LHCN-M2 (cell line): ENCODE measurements around the gene PRTFDC1. TPM values are rescaled to one million over a fixed set of nuclear protein-coding genes. Genes with fewer than 3 reads are reported as not detected.
"Not testable (repeated sequence)": the region's sequence is repeated elsewhere in the genome, so short reads cannot be mapped to it uniquely, and the experiment has no call there.

Experiments
- DNase-seq: peaks from one replicate; pipeline ENCODE4 v3.0.0-alpha.2; 2012; ENCODE audit warnings: low read depth
- polyA plus RNA-seq: library from polyadenylated mRNA; unstranded; fragments of >200 nt; gene quantifications from one replicate; pipeline ENCODE4 v1.2.1, GENCODE V29; 2012; ENCODE audit warnings: missing spikeins
- total RNA-seq: library from RNA; depleted of rRNA; stranded (reverse); fragments of >200 nt; gene quantifications from 2 replicates; pipeline ENCODE4 v1.2.3, GENCODE V29; 2014; rRNA removed

The PRTFDC1 gene, protein sequence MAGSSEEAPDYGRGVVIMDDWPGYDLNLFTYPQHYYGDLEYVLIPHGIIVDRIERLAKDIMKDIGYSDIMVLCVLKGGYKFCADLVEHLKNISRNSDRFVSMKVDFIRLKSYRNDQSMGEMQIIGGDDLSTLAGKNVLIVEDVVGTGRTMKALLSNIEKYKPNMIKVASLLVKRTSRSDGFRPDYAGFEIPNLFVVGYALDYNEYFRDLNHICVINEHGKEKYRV
- total RNA-seq, result 1.6 and 2.2 TPM in 2 replicates
- polyA plus RNA-seq, result 1.3 TPM

DNA sequence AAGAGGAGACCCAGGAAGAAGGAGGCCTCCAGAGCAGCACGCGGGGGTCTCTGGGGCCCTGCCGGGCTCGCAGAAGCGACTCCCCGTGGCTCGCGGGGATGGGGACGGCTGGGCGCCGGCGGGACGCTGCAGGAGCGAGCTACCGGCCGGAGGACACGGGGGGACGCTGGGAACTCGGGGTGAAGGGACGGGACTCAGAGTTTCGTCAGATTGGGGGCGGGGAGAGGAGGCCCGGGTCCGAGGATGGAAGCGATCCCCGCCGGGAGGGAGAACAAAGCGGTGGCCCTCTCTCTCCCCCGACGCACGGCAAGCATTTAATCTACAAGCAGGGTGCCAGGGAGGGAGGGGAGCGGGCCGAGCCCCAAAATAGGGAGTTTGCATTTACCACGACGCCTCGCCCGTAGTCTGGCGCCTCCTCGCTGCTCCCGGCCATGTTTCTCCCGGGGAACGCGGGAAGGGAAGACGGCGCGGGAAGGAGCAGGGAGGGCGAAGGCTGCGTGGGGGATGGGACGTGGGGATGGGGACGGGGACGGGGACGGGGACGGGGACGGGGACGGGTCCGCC, at the start of gene PRTFDC1:
Gene PRTFDC1, minus strand, starts transcription at position 464 of the 564 bp plus-strand sequence. Its CDS starts 31 bp downstream, at position 433.
- DNase-seq, result no peak

DNA sequence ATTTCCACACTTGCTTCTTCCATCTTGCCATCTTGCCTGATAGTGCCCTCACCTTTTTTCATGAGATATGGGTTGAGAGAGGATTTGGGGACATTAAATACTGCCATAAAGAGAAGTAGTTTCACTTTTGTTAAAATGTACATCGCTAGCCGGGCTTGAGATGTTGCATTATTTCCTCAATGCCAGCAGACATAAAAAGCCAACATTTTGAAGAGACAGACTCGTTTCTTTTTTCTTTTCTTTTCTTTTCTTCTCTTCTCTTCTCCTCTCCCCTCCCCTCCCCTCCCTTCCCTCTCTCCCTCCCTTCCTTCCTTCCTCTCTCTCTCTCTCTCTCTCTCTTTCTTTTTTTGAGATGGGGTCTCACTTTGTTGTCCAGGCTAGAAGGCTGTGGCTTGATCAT, 45.6 kb upstream of the PRTFDC1 start:
- no peak for DNase-seq

DNA sequence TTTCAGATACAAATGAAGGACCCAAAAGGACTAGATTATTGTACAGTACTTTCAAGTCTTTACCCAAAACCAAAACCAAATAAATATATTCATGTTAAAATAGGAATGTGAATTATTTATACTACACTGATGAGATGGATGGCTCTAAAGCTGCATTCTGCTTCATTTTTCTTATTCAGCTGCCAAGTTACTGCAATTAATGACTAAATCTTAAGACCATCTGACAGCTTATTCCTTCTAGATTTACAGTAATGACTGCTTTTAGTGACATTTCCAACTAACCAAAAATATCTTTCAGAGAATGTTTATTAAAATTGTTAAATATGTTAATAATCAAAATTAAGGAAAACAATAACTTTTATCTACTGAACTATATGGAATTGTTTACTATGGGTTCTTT, 42.7 kb upstream of the PRTFDC1 start:
- DNase-seq, result no peak

DNA sequence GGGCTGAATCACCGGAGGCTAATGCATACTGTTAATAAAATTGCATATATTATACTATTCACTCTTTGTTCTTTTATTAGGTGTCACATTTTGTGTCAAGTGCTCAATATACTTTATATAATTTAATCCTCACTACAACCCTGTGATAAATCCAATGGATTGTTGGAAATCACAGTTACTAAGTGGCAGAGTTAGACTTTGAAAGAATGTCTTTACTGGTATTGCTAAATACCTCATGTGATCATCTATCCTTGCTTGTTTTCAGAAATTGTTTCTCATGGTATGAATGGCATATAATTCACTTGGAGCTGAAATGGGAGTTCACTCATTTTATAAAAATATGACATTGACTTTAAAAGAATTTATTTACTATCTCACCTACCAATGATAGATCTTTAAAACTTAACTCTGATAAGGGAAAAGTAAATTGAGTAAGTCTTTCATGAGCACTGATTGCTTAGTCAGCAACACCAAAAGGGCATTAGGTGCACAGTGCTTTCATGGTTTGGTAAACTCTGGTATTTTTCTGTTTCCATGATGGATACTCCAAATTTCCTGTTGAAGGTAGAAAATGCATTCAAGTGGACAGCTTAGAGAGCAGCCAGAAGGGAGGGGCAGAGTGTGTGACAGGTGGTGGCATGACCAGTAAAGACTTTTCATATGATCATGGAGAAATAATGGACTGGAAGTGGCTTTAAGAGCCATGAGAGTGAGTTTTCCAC, 41.0 kb upstream of the PRTFDC1 start:
- no peak for DNase-seq

DNA sequence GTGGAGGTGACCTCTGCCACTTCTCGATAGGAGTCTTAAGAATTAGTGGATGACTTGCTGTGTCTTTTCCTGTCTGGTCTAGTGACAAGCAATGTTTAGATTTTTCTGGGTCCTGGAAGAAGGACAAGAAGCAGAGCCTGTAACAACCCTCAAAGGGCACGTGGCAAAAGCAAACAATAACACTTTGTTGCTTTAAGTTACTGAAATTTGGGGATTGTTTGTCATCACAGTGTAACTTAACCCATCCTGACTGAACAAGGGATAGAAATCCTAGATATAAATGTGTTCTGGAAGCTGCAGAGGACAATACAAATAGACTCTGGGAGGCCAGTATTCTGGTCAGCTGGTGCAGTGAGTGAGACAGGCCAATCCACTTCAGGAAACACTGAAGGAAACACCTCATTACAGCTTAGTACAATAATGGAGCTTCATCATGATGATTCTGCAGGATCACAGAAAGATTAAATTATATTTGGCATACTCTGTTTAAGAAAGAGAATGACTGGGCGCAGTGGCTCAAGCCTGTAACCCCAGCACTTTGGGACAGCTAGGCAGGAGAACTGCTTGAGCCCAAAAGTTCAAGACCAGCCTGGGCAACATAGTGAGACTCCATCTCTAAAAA, 40.2 kb upstream of the PRTFDC1 start:
- DNase-seq, result no peak

DNA sequence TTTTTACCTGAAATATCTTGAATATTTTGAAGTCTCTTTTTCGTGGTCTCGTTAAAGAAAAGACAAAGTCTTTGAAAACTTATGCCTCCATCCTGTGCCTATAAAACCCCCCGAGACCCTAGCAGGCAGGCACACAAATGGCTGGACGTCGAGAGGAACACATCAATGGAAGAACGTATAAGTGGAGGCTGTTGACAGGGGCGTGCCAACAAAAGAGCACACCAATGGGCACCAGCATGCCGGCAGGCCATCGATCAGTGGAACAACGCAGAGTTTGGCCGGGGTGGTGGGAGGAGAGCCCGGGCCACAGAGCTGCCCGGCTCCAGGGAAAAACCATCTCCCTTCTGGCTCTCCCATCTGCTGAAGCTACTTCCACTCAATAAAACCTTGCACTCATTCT, 38.9 kb upstream of the PRTFDC1 start:
- DNase-seq, result no peak

DNA sequence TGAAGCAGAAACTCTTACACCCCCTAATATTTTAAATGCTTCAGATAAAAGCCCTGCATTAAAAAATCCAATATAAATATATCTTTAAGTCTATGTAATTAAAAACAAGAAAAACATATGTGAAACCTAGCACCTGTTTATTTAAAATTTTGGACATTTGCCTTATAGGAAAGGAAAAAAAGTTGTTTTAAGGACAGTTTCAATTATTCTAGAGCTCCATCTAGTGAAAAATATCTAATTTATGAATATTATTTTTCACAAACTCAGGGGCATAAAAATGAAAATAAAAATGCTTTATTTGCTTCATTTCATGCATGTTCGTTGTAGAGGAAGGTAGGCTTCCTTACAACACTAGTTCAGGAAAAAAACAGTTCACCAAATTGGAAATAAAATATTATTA, 37.5 kb upstream of the PRTFDC1 start:
- peak; percentile 8 for DNase-seq

DNA sequence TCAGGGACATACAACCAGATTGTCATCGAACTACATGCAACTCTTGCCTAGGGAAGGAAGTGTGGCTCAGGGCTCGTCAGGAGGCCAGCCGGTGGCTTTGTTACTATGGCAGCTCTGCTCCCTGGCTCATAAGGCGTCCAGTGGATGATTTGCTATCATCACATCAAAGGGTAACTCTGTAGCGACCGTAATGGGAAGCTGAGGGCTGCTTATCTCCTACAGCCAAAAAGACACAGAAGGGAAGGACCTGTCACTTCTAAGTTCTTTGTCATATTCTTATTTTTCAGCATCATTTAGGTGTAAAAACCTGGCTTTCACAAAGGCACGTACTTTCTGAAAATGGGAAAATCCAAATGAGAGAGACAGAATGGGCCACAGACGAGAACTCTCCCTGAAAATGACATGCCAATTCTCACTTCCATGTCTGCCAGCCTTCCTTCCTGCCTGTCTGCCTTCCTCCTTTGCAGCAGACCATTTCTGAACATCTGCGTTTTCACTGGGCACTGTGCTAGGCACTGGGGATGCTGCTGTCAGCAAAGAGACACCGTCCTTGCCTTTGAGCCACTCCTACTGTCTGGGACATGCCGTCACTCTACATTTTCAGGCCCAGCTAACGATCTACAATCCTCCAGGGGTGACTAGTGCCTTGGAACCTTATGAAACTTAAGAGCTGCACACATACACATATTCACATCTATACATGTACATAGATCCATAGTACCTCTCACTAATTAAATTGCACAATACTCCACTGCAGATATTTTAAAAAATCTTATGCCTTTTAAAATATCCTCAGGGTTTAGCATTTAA, 36.6 kb upstream of the PRTFDC1 start:
- DNase-seq, result no peak

DNA sequence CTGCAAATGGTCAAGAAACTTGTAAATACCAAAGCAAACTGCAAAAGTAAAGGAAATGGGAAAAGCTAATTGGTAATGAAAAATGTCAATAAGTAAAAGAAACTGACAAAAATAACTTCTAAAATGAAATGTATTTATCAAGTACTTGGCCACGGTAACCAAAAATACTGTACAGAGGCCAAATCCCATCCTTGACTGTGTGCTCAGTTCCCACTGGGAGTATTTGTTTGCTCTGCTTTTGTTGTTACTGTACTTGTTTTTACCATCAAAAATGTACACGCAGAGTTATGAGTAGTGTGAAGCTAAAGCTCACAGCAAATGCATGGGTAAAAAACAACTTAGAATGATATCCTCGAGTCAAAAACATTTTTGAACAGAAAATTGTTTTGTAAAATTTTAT, 32.5 kb upstream of the PRTFDC1 start:
- peak; percentile 13 for DNase-seq

DNA sequence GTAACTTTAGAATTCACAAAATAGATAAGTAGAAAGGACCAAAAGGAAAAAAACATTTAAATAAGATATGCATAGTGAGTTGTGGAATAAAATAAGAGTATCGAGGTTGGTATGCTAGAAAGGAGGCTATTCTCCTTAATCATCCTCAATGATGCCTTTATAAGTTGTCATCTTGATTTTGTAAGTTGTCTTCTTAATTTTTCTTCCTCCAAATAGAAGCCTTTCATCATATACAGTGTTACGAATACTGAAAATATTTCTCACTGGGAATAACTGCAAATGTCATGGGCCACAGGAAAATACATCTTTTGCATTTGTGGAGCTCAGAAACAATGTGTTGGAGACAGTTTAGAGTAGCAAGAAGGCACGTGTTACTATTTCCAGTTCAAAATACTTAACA, 31.5 kb upstream of the PRTFDC1 start:
- DNase-seq, result no peak

DNA sequence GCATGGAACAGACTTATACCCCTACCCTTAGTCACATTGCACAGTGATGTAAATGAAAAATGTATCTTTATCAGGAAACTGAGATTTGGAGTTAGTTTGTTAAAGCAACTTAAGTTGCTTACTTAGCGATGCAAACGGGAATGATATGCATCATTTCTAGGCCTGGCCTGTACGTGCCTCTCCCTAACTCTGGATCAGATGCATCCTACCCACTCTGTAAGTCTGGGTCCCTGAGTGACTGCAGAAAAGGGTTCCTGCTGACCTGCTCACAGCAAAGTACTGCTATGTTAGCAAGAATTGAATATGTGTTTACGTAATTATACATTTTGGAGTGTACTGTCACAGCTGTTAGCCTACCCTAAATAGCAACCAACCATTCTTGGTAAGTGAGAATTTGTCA, 30.7 kb upstream of the PRTFDC1 start:
- DNase-seq, result no peak

DNA sequence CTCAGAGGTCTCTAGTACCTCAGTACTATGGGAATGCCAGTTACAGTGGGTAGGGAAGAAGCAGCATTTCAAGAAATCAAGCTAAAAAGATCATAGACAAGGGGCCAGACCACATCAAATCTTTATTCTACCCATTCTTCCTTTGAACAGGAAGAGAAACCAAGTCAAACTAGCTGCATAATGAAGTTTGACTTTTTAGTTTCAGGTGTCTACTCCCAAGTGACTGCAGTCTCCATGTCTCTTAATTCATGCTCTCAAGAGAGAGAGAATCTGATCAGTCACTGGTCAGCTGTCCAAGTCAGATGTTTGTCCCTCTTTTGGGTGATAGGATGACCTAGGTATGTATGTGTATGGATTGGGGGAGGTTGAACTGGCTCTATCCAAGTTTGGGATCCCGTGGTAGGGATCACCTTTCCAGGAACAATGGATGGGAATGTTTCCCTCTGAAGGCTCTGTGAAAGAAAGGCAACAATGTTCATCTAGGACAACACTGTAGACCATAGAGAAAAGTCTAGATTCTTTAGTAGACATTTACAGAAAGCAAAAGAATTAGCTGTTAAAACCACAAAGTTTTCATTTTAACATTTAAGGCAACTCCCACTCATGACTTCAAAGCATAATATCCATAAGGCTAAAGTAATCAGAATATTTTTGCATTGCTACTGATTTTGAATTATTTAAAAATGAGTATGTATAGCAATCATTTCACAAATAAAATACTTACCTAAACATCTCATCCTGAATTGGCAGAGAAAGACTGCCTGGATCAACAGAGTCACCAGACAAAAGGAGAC, 30.1 kb upstream of the PRTFDC1 start:
- no peak for DNase-seq

DNA sequence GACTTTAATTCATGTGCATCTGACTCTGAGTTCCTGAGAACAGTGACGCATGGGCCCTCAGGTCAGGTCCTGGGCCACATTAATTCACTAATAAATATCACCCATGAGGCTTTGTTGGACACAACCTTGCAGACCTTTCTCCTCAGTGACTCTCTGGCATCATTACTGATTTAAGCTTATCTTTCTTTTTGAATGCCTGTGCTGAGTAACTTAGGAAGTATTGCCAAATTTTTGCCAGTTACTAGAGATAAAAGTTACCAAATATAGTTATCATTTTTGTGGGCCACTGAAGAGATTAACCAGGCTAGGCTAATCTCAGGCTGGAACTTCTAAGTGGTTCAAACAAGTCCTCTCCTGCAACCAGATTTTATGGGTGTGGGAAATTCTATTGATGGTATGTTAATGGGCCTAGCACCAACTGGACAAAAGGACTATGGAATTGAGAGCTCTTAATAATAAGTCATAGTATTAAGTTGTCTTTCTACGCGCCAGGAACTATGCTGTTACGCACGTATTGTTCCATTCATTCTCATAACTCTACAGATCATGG, 28.8 kb upstream of the PRTFDC1 start:
- DNase-seq, result no peak

DNA sequence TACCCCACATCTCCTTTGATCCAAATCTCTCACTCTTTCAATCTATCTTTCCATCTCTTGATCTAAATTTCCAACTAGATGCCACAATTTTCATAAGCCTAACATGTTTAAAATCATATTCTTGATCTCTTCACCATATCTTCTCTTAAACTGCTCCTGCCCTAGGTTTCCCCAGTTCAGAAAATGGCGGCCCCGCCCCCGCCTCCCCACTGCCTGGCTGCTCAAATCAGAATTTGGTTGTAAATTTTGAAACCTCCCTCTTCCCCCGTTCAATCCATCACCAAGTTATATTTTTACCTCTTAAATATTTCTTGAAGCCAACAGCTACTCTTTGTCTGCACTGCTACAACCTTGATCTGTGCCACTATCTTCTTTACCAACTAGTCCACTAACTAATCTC, 27.3 kb upstream of the PRTFDC1 start:
- DNase-seq, result no peak

DNA sequence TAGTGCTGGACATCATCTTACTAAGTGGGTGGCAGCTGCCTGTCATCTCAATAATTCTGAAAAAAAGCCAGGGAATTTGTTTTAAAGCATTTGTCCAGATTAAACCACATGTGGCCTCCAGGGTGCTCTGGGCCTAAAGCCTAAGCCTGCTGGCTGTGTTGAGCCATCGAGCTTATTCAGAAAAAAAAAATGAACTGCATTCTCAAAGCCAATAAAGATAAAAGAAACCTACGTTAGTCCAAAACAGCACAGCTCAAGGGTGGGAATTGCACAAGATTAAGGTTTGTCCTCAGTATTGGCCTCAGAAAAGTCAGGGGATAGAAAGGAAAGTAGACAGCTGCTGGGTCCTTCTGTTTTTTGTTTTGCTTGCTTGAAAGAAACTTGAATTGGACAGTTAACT, 22.6 kb upstream of the PRTFDC1 start:
- DNase-seq, result peak; percentile 74

DNA sequence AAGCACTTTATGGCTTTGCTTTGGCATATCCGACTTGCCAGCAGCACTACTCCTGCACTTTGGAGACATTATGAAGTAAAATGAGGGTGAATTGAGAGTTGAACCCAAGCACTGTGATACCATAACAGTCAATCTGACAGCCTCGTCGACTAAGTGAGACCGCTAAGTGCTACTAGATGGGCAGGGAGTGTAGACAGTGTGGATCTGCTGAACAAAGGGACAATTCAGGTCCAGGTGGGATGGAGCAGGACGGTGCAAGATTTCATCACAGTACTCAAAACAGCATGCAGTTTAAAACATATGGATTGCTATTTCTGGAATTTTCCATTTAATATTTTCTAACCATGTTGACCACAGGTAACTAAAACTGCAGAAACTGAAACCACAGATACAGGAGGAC, 20.8 kb upstream of the PRTFDC1 start:
- no peak for DNase-seq

DNA sequence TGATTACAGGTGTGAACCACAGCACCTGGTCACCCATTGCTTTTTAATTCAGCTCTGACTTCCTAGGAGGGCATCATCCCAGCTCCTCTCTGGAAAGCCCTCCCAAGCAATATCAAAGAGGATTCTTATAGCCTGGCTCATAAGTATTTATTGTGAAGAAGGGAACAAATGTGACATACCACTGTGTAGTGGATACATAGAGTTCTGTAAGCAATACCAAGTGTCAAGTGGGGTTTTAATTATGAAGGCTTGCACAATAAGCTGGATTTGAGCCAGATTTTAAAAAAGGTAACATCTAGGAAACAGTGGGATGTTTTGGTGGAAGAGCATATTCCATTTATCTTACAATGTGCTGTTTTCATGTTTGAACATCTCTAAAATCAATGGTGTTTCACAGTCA, 19.0 kb upstream of the PRTFDC1 start:
- DNase-seq, result no peak

DNA sequence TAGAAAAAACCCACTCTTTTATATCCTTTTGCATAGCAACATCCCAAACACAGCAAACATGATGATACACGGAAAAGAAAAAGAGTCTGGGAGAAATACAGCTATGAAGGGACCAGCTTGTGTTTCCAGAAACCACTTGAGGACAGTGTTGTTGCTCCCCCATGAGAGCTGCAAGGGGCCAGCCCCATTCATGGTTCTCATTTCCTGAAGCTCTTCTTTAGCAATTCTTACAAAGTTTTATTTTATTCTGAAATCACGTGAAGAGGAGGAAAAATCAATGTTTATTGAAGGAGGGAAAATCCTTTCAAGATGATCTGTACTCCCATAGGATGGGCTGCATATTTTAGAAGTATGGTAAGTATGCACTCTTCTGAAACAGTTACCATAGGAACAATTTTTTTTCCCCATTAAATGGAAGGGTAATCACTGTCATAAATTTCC, 17.5 kb upstream of the PRTFDC1 start:
- DNase-seq, result no peak

DNA sequence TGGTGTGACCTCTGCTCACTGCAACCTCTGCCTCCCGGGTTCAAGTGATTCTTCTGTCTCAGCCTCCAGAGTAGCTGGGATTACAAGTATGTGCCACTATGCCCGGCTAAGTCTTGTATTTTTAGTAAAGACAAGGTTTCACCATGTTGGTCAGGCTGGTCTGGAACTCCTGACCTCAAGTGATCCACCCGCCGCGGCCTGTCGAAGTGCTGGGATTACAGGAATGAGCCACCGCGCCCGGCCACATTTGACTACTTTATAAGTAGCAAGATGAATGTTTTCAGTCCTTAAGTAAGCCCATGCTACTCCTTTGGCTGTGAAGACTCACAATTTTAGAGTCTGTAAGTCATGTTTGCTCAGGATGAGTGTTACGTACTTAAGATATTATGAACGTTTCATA, 16.5 kb upstream of the PRTFDC1 start:
- not testable (repeated sequence) for DNase-seq

DNA sequence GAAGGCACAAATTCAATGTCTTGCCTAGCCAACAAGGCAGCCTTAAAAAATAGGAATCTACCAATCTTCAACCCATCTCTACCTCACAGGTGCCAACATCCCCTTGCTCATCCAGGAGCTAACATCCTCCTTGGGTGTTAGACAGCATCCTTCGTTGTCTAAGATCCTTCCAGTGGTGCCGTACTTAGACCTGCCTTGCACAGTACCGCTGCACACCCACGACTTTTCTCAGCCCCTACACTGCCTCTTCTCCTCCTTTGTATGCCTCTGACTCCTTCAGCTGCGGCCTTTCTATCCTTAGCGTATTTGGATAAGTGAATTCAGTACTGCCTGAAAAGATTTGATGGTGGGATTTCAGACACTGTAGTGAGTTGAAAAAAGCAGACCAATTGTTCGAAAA, 15.9 kb upstream of the PRTFDC1 start:
- DNase-seq, result no peak
